HG03108 (cell line): ENCODE data around the gene KIAA1191.

Source experiments
- ATAC-seq: cut with Tn5 transposase; IDR thresholded peaks from one replicate; pipeline ENCODE4 v1.9.1; 2021; ENCODE audit warnings: moderate library complexity; ENCODE audit not compliant: unreplicated experiment

The KIAA1191 gene

GRCh38 chr5:176365351-176366231 lies 4.0 kb upstream of the KIAA1191 start, which contains the start of gene ARL10:
Gene ARL10, plus strand, starts transcription at chr5:176365487. Its CDS starts 77 bp downstream, at chr5:176365564.
- no peak for ATAC-seq

DNA sequence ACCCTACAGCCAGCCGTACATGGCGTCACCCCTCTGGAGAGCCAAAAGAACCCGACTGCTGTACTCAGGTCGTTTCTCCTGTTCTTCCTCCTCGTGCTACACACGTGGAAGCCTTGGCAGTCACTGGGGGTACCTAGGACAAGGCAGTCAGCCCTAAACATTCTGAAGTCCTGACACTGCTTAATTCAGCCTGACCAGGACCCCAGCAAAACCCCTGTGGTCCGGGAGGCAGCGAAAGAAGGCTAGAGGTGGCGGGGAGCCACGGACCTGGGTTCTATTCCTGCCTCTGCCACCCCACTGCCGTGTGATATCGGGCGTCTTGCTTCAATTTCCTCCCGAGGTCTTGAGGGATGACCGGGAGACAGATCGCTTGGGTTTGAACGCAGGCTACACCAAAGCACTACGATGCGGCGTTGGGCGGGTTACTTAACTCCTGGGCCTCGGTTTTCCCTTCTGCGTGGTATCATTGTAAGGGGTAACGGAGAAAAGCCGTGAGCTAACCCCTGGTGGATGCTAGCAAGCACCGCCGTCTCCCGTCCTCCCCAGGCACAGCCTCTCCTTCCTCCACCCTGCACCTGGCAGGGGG lies 3.3 kb upstream of the KIAA1191 start:
- no peak for ATAC-seq

GRCh38 chr5:176362233-176362490 lies 598 bp upstream of the KIAA1191 start:
- ATAC-seq: no peak

DNA sequence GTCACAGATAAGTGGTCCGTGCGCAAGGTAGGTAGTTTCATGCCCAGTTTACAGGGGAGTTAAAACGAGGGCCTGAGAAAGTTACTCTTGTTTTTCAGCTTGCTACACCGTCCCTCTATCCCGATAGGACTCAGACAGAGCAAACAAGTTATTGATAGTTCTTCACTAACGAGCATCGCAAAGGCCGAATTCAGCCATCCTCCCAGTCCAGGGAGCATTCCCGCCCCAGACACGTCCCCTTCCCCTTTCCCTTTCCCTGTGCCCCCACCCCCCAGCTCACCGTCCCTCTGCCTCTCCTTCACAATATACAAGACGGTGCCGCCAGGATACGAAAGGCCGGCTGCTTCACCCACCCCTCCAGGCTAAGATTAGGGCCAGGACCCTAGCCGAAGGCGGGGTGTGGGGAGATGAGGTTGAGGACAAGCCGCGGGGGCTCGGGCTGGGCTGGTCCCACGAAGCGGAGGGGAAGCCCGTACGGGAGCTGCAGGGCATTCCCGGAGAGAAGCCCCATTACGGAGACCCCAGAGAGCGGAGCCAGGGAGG lies 599 bp downstream of the KIAA1191 start:
- ATAC-seq: peak; percentile 4

- ATAC-seq: no peak
Measured at GRCh38 chr5:176359658-176360057, 1.9 kb downstream of the KIAA1191 start.

DNA sequence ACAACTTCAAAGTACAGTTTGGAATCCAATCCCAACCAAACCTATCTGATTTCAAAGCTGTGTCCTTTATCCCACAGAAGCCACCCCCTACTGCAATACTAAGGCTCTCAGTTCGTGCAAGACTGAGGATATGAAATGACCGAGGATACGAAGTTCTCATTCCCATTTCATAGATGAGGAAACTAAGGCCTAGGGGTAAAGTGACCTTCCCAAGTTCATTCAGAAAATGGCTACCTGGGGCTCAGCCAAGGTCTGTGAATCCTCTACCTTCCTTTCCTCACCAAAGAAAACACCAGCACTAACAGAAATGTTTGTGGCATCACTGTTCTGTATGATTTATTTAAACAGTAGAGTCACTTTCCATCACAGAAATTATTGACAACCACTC lies 5.4 kb downstream of the KIAA1191 start:
- no peak for ATAC-seq

DNA sequence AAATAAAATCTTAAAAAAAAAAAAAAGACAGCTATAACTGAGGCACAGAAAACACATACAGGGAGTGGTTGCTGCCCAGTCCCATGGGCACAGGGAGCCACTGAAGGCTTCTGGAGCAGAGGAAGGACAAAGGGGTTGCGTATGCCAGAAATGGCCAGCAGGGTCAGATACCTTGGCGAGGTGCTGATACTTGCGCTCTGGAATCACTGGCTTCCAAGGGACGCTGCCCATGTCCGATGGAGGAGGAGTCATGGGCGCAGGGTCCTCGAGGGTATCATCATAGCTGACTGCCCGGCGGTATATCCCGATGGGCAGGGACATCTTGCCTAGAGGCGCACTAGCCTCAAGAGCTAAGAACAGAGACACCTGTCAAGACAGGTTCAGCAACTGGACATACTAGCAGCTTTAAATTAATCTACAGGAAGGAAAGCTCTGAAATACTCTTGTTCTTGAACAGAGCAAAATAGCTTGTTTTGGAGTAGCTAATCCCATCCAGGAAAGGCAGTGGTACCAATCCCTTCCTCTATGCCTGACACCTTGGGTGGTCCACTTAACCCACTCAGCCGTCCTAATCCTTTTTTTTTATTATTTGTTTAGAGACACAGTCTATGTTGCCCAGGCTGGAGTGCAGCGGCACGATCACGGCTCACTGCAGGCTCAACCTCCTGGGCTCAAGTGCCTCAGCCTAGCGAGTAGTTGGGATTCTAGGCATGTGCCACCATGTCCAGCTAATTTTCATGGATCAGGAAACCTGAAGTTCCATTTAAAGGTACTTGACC lies 6.0 kb downstream of the KIAA1191 start:
- no peak for ATAC-seq

DNA sequence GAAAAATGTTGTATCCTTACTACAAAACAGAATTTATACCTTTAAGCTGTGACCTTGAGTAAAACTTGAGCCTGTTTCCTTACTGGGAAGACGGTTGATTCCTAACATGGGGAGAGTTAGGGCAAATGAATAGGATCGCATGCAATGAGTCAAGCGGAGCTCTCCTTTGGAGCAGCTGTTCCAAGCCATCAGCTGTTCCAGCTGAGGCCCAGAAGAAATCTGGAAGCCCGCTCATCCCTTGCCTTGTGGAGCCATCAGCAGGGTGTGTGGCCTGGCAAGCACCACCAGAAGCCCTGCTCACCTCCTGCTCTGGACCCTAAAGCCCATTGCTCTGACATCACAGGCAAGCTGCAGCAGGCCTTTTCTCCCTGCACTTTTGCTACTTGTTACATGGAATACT lies 8.0 kb downstream of the KIAA1191 start:
- ATAC-seq: no peak

- ATAC-seq: peak; percentile 44
Measured at GRCh38 chr5:176352116-176352878, 9.3 kb downstream of the KIAA1191 start.

DNA sequence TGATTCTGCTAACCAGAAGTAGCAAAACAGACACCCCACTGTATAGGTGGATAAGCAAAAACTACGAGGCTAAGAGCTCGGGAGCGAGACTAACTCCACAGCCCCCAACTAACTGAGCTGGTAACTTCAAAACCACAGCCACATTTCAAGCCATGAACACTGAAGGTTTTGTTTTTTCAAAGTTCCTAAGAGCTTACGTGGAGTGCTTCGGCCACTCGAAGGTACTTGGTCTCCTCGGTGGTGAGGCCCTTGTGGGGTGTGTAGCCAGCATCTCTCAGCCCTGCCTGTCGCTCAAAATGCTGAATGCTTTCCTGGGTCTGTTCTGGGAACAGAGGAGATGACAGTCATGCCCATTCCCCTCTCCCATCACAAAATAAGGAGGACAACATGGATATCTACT lies 11.1 kb downstream of the KIAA1191 start:
- ATAC-seq: no peak

DNA sequence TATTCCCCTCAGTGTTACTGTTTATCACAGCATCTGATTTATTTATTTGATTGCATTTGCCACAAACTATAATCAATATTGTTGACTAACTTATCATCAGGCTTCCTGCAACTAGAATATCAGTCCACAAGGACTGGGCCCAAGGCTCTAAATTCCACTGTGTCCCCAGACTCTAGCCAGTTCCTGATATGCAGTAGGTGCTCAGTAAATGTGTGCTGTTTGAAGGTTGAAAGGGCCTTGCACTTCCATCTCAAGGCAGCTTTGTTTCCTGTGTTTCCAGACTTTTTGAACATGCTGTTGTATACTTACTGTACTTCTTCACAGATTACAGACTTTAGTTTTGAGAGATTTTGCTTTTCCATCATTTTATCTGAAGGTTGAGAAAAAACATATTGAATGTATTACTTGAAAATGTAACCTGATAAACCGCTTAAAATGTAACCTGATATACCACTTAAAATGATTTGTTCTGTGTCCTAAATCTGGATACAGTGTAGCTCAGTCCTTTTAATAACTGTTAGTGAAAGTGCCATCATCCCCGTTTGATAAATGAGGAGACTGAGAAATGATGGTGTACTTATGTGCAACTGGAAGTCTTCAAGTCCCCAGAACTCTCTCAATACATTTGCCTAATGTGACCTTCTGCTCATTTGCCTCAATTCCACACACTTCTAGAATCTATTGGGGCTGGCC lies 18.7 kb downstream of the KIAA1191 start:
- ATAC-seq: no peak

DNA sequence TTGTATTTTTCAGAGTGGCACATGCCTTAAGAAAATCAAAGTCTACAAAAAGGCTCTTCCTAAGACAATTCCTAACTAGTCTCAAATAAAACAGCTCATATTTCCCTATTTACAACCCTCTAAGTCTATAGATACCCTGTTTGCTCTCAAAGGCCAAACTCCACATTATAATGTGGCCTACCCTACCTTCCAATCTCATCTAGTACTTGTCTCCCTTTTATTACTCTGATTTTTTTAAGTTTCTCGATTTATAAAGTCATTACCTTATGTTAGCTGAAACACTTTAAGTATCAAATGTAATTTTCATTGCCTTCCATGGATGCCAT lies 19.4 kb downstream of the KIAA1191 start:
- no peak for ATAC-seq

- ATAC-seq: no peak
Measured at GRCh38 chr5:176341325-176342157, 20.0 kb downstream of the KIAA1191 start.

DNA sequence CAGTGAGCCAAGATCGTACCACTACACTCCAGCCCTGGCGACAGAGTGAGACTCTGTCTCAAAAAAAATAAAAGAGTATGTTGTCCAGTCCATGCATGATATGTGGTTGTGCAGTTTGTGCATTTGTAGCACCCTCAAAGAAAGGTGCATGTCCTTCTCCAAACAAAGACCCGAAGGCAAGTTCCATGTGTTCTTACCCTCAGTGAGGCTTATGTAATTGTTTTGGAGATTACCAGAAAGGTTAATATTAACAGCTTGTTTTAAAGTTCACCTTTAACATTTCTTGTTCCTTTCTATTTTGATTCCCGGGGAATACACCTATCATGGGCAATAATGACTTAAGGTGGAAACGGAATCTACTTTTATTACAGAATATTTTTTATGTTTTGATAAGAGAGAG lies 22.3 kb downstream of the KIAA1191 start:
- ATAC-seq: no peak

GRCh38 chr5:176337913-176338312 lies 23.7 kb downstream of the KIAA1191 start:
- ATAC-seq: no peak

GRCh38 chr5:176334031-176334770 lies 27.4 kb downstream of the KIAA1191 start:
- ATAC-seq: no peak

DNA sequence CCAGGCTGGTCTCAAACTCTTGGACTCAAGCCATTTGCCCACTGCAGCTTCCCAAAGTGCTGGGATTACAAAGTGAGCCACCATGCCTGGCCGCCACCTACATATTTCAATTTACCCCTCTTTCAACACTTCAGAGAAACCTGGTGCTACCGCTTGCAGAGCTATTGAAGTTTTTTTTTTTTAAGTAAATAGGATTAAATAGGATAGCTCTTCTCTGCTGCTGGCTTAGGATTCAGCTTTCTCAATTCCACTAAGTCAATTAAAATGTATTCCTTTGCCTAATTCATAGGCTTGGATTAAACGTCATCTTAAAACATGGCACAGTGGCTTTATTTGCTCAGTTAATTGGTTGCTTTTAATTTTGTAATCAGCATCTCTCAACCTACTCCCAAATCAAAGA lies 41.0 kb downstream of the KIAA1191 start:
- ATAC-seq: no peak

DNA sequence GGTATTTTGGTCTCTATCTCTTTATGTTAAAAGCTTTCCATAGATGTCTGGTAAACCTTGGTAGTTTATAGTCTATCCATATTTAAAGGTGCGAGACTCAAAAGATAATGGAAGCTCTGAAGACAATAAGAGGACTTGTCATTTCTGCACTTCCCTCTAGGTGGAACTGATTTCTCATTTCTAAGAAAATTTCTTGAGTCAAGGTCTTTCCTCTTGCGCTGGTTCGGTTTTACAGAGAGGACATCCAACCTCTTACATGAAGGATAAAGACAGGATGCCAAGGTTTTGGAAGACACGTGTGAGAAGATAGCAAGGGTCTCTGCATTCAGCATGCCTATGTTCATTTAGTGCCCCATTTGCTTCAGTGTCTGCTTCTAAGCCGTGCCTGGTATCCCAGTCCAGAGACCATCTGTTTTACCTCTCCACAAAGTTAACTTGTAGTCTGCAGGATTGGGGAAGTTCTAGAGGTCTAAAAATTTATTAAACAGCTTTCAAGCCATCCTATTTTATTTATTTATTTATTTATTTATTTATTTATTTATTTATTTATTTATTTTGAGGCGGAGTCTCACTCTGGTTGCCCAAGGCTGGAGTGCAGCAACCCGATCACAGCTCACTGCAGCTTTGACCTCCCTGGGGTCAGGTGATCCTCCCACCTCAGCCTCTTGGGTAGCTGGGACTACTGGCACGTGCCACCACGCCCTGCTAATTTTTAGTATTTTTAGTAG lies 41.6 kb downstream of the KIAA1191 start:
- ATAC-seq: no peak
